HuH-7 (cell line): ENCODE data around the gene CARS1.

ENCODE experiments used
- DNase-seq: peaks from one replicate; pipeline ENCODE4 v3.0.0; 2011; ENCODE audit warnings: low spot score

Gene CARS1

GRCh38 chr11:3008746-3009336 lies 48.4 kb downstream of the CARS1 start:
- no peak for DNase-seq

GRCh38 chr11:3007404-3008010 lies 49.7 kb downstream of the CARS1 start:
- no peak for DNase-seq

GRCh38 chr11:3006505-3007260 lies 50.5 kb downstream of the CARS1 start:
- DNase-seq = no peak

GRCh38 chr11:3004481-3004880 lies 52.7 kb downstream of the CARS1 start:
- DNase-seq = no peak

DNA sequence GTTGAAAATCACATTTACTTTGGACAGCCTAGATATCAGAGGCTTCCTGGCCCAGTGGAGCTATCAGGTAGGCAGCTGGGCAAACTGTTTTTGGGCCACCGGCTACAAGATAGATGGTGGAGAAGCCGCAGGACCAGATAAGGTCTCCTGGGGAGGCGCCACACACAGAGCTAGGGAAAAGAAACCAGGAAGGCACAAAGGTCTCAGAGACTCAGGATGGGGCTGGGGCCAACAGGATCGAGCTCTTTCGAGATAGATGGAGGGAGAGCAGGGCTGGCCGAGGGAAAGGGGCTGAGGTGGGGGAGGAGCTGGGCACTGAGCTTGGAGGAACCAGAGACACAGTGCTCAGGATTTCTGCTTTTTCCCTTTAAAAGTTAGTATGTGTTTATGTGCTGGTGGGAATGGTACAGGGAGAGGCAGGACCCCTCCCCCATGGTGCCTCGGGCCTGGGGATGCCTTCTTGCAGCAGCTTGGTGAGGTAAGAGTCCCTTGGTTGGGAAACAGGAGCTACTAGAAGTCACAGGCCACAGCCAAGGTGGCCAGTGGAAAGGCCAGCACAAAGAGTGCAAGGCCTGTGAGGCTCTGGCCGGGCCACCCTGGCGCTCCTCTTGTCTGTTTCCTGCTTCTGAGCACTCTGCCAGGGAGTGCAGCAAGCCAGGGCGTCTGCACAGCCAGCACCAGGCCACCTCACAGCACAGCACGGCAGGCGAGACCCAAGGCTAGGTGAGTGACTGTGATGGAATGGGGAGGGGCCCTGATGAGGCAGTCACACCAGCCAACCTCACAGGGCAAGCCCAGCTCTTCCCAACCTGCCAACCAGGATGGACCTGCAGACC lies 53.6 kb downstream of the CARS1 start:
- no peak for DNase-seq

GRCh38 chr11:3002871-3003270 lies 54.4 kb downstream of the CARS1 start:
- no peak for DNase-seq

GRCh38 chr11:3002351-3002861 lies 54.8 kb downstream of the CARS1 start:
- DNase-seq = no peak

DNA sequence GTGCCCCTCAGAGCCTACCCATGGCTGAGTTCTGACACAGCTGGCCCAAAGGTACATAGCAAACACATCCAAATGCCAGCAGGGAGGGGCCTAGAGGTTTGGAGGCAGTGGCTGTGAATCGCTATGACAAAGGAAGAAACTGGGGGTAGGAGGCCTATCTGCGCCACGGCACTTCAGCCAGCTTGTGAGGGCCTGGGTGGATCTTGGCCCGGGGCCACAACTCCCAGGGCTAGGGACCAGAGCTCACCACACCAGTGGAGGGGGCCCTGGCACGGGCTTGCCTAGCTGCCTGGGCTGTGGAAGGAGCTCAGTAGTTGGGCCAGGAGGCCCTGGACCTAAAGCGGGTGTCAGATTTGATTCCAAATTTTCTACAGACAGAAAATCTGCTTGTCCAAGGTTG lies 55.7 kb downstream of the CARS1 start:
- no peak for DNase-seq

DNA sequence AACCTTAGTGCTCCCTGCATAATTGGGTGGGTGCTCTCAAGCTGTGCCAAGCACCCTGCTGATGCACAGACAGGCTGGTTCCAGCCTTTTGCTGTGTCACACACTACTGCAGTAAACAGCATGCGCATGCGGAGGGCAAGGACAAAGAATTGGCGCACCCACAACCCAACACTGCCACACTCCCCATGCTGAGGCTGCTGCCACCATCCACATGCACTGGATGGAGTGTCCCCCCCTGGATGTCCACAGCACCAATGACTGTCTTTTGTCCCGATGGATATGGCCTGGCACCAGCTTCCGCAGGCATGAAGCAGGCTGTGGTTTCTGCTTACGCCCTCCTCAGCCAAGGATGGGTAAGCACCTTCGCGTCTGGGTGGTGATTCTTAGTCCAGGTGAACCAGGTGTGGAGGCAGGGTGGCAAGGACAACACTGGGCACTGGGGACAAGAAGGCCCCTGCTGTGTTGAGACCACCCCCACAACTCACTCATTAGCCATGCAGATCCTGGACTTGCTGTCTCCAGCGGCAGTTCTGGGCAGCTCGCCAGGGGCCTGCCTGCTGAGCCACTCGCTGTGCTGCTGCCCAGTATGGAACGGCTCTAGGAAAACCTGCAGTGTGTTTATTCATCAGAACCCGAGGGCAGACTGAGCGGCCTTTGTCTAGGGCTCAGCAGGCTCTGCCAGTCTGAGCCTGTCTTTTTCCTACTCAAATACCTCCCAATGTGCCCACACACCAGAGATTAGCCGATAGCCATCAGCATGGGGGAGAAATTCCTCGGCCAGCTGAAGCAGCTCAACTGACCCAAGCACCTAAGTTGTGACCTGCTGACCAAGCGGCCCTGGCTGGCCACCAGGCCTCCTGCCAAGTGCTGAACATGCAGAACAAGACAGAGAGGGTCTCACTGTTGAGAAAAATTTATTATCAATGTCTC lies 56.9 kb downstream of the CARS1 start:
- DNase-seq = no peak

- no peak for DNase-seq
These were observed 57.7 kb downstream of the CARS1 start for GRCh38 chr11:2999464-2999998.

DNA sequence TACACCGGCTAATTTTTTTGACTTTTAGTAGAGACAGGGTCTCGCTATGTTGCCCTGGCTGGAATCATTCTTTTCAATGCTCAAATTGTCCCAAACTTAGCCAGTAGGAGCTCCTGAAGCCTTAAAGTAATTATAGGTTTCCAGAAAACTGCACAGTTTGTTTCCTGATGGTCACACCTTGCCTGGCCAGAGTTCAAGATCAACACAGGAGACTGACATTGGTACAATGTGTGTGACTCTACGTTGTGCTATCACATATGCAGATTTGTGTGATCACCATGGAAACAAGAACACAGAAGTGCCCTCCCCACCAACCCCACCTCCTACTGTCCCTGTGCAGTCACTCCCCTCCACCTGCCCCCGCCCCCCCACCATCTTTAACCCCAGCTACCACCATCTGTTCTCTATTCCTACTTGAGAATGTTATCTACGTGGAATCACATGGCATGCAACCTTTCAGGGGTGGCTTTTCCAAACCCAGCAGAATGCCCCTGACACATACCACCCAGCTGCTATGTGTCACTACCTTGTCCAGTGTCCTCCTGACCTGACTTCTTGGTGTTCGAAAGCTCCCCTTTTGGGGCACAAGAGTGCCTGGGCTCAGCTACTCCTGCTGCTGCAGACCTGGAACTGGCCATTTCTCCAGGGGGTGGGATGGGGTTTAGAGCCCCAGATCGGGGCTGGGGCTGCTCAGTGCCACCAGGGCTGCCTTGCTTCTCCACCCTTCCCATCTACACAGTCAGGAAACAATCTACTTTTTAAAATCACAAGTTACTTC lies 59.0 kb downstream of the CARS1 start:
- no peak for DNase-seq

- DNase-seq = no peak
These were observed 59.8 kb downstream of the CARS1 start for GRCh38 chr11:2997406-2997805.

DNA sequence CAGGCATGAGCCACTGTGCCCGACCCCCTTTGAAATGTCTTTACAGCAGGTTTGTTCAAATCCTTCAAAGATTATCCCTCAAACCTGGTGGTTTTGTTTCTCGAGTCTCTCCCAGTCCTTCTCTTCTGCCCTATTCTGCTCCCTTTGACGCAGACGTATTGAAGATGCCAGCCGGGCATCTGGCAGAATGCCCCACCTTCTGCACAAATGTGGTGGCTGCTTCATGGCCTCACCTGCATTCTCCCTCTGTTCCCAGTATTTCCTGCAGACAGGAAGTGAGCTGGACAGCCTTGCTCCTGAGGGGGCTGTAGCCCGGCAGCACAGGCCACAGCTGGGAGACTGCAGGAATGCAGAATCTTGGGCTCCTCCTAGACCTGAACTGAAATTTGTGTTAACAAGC lies 60.2 kb downstream of the CARS1 start:
- DNase-seq = no peak

- no peak for DNase-seq
These were observed 61.2 kb downstream of the CARS1 start for GRCh38 chr11:2995893-2996554.

- no peak for DNase-seq
These were observed 62.1 kb downstream of the CARS1 start for GRCh38 chr11:2995031-2995561.

- DNase-seq = no peak
These were observed 62.9 kb downstream of the CARS1 start for GRCh38 chr11:2994336-2994730.

DNA sequence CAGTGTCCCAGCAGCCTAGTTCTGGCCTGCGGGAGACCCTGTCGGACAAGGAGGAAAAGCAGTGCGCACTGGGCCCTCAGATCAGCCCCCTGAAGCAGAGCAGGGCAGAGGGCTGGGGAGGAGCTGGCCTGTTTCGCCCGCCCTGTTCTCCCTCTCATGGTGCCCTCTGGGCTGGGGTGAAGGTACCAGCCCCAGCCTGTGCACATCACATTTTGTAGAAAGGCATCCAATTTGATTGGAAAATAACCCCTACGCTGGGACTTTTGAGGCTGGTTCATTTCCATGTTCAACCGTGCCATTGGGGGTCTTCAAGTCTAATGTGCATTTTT lies 64.3 kb downstream of the CARS1 start:
- no peak for DNase-seq

DNA sequence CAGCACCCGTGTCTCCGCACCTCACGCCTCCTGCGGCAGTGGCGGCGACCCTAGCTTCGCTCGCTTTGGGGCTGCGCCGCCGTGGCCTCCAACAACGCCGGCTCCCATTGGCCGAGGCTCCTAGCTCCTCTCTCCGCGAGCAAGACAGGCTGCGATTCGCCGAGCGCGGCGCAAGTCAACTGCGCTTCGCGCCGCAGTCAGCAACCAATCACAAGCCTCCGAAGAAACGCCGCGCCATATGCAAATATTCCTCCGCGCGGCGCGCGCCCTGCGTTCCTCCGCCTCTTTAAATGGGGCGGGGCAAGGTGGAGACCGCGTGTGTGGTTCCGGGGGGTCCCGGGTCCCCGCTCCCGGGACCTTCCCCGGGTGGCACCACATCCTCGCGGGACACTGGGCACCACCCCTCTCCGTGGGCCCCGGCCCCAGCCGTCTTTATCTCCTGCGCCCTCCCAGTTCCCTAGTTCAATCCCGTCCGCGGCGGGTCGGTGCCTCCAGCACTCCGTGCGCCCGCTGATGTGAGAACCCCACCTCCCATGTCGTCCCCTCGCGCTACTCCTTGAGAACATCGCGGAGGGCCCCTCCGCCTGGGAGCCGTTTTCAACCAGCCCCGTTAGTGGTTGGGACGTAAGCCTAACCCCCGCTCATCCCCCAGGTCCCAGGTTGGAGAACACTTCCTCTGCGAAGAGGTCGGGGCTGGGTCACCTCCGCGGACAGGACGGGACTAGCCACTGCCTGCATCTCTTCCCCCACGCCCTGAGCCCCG lies 64.8 kb downstream of the CARS1 start, which contains the start of gene NAP1L4:
Gene NAP1L4 (minus strand): TSS at position 96 of the 763 bp plus-strand sequence. CDS start 13,109 bp downstream, outside the sequence.
- DNase-seq = peak; percentile 100
